ENCODE data around the gene PRDM16. TPM values are rescaled to one million over a fixed set of nuclear protein-coding genes. Genes with fewer than 3 reads are reported as not detected.
A peak's percentile ranks its signal among the peaks of the same experiment; 100 is the strongest.

PRDM16 gene
- total RNA-seq, 4 donors from 2014 or later, result 5.9 to 41.7 (median 11.2) TPM

DNA sequence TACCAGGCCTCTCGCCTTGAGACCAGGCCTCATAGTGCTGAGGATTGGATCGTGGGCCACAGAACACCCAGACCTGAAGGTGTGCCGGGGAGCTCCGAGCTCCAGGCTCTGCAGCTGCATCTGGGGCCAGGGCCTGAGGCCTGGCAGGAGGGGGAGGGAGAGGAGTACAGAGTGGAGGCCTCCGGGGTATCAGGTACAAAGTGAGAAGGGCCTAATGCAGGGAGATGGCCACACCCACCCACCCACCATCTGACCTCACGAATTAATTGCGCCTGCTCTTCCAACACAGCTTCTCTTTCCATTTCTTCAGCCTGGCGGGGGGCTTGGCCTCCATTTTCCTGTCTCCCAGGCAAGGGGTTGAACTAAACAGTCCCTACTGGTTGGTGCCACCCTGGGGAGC, 286.1 kb downstream of the PRDM16 start:
- H3K27me3 ChIP-seq, result peaks cover 0 to 14% of the 10 kb centered on the region in 2 donors
- H3K4me1 ChIP-seq, result peaks cover 0 to 41% (median 27%) of the 10 kb centered on the region in 4 donors
- WGBS, 2 donors, result 89 to 95% methylated on average over 7 to 8 of the region's 8 CpGs
- H3K27ac ChIP-seq, result peak overlapping the region in 2 of 4 donors; percentile 96 to 98
- DNase-seq (ENCODE audit: low spot score in 2 of 2), result no peak
- H3K36me3 ChIP-seq, result no peaks in the 10 kb centered on the region
- TF ChIP-seq, protein P1, sequence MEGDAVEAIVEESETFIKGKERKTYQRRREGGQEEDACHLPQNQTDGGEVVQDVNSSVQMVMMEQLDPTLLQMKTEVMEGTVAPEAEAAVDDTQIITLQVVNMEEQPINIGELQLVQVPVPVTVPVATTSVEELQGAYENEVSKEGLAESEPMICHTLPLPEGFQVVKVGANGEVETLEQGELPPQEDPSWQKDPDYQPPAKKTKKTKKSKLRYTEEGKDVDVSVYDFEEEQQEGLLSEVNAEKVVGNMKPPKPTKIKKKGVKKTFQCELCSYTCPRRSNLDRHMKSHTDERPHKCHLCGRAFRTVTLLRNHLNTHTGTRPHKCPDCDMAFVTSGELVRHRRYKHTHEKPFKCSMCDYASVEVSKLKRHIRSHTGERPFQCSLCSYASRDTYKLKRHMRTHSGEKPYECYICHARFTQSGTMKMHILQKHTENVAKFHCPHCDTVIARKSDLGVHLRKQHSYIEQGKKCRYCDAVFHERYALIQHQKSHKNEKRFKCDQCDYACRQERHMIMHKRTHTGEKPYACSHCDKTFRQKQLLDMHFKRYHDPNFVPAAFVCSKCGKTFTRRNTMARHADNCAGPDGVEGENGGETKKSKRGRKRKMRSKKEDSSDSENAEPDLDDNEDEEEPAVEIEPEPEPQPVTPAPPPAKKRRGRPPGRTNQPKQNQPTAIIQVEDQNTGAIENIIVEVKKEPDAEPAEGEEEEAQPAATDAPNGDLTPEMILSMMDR (IDR thresholded peaks at IDR 0.05), result no peak
- TF ChIP-seq POLR2A (IDR thresholded peaks at IDR 0.05) (no peak), EP300 (IDR thresholded peaks at IDR 0.05) (no peak)
- no peak overlapping the region for H3K4me3 ChIP-seq
- H3K9me3 ChIP-seq, result no peaks in the 10 kb centered on the region

DNA sequence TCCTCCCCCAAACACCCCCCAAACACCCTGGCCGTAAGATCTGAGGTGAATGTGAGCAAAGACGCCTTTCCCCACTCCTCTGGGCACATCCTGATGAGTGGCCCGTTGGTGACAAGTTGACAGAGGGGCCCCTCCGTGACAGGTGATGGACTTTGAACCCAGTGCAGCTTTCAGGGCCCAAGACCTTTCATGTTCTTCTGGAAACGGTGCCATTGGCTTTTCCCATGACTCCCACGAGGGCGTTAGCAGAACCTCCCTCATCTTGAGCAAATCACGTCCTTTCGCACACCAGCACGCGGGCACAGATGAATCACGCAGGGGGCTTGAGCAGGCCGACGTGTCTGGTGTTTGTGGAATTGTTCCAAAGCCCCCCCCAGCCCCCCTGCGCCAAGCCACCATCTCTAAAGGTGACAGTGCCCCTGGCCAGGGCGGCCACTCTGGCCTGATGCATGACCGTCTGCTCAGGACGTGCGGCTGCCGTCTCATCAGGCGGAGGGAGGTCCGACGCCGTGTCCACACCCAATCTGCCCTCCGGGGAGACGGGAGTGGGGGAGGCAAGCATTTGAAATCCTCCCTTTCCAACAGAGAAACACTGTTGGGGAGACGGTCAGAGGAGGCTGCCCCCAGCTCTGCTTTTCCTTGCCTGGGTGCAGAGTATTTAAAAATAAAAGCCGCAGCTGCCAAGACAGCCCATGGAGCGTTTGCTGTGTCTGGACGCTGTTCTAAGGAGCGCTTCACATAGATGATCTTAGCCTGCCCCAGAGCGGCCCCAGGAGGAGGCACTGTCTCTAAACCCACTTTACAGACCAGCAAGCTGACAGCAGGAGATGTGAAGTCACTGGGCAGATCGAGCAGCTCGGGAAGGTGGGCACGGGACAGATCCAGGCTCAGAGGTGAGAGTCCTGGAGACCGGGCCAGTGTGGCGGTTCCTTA, 287.2 kb downstream of the PRDM16 start:
- H3K9me3 ChIP-seq, result no peaks in the 10 kb centered on the region
- no peak overlapping the region for H3K4me3 ChIP-seq
- no peaks in the 10 kb centered on the region for H3K36me3 ChIP-seq
- H3K4me1 ChIP-seq, result peaks cover 0 to 31% (median 21%) of the 10 kb centered on the region in 4 donors
- H3K27ac ChIP-seq, result peak overlapping the region in 2 of 4 donors; percentile 96 to 98
- H3K27me3 ChIP-seq, result peaks cover 0 to 4% of the 10 kb centered on the region in 2 donors
- TF ChIP-seq POLR2A (IDR thresholded peaks at IDR 0.05) (no peak), EP300 (IDR thresholded peaks at IDR 0.05) (no peak)
- TF ChIP-seq, protein P1 (IDR thresholded peaks at IDR 0.05), result no peak
- no peak for DNase-seq (ENCODE audit: low spot score in 2 of 2)
- WGBS, 2 donors, result 75 to 76% methylated on average over 26 to 36 of the region's 37 CpGs

DNA sequence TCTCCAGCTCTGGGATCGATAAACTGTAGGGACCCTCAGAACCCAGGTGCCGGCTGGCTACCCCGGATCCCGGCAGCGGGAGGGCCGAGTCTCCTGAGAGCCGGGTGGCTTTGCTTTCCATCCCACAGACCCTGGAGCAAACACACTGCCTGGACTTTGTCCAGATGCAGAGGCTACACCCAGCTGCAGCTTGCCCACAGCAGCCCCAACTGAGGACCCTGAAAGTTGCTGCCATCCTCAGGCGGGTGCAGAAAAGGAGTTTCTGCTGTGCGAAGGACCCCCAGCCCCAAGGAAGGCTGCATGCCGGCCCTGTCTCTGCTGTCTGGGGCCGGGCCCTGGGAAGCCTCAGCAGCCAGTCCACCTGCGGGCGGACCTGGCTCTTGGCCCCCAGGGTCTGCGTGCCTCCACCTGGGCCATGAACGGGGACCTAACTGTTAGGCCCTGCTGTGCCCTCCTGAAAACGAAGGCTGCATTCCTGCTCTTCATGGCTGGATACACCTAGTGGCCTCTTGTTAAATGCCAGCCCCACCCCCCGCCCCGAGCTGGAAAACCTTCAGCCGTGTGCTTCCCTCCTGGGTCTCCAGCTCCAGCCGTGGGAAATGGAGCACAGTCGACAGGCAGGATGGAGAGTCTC, 287.9 kb downstream of the PRDM16 start:
- H3K4me3 ChIP-seq, result no peak overlapping the region
- peaks cover 0 to 23% (median 16%) of the 10 kb centered on the region in 4 donors for H3K4me1 ChIP-seq
- H3K27me3 ChIP-seq, result peaks cover 0 to 3% of the 10 kb centered on the region in 2 donors
- 63 to 75% methylated on average over 16 to 19 of the region's 21 CpGs for WGBS, 2 donors
- DNase-seq (ENCODE audit: low spot score in 2 of 2), result no peak
- H3K36me3 ChIP-seq, result no peaks in the 10 kb centered on the region
- TF ChIP-seq POLR2A (IDR thresholded peaks at IDR 0.05), result no peak
- TF ChIP-seq EP300 (IDR thresholded peaks at IDR 0.05), result no peak
- TF ChIP-seq, protein P1 (IDR thresholded peaks at IDR 0.05), result no peak
- H3K9me3 ChIP-seq, result no peaks in the 10 kb centered on the region
- H3K27ac ChIP-seq, result peak overlapping the region in 2 of 4 donors; percentile 6 to 96

DNA sequence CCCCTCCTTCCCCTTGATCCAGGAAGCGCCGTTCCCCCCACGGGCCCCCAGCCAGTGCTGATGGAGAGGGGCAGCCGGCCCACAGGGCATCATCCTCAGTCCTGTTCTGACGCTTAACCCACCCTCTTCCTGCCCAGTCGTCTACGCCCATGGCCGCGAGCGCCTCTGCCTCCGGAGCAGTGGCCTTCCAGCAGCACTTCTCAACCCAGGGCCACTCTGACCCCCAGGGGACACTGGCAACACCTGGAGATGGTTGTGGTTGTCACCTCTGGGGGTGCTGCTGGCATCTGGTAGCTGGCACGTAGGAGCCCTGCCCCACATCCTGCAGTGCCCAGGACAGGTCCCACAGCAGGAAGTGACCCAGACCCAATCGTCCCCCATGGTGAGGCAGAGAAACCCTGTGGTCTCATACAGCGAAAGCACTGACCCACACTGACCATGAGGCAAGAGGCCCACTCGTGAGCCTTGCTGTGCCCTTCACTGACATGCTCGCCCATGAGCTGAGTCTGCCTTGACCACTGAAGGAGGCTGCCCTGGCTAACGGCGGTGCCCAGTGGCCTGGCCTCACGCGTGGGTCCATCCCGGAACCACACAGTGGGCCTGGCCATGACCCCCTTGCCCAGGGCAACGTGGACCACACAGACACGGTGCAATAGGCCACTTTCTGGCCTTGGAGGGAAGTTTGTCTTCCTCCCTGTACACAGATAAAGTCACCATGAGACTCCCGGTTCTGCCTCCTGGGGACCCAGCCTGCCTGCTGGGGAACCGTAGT, 288.7 kb downstream of the PRDM16 start:
- Histone ChIP-seq H3K9me3 (no peaks in the 10 kb centered on the region), H3K4me1 (peaks cover 0 to 15% (median 8%) of the 10 kb centered on the region in 4 donors), H3K27ac (peak overlapping the region in 2 of 4 donors; percentile 6 to 96), H3K4me3 (no peak overlapping the region), H3K27me3 (peaks cover 0 to 3% of the 10 kb centered on the region in 2 donors), H3K36me3 (no peaks in the 10 kb centered on the region)
- 72 to 76% methylated on average over 23 of the region's 25 CpGs for WGBS, 2 donors
- TF ChIP-seq EP300 (IDR thresholded peaks at IDR 0.05) (no peak), POLR2A (IDR thresholded peaks at IDR 0.05) (no peak)
- TF ChIP-seq, protein P1 (IDR thresholded peaks at IDR 0.05), result no peak
- DNase-seq (ENCODE audit: low spot score in 2 of 2), result no peak
